ENCODE results near the gene NRDE2.
"Not testable (repeated sequence)": the region's sequence is repeated elsewhere in the genome, so short reads cannot be mapped to it uniquely, and the experiment has no call there.

DNA sequence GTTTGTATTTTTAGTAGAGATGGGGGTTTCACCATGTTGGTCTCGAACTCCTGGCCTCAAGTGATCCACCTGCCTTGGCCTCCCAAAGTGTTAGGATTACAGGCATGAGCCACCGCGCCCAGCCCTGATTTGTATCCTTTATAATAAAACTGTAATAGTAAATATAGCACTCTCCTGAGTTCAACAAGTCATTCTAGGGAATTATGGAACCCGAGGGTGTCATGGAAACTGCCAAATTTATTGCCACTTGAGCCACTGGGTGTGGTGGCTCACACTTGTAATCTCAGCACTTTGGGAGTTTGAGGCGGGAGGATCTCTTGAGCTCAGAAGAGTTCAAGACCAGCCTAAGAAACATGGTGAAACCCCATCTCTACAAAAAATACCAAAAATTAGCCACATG, 9.5 kb upstream of the NRDE2 start:
- not testable (repeated sequence) for TF ChIP-seq POLR2A, POLR2AphosphoS5 (IDR thresholded peaks at IDR 0.05; ENCODE audit: low read depth, low read length)
